K562 (cell line): ENCODE results near the gene SLC9B2. TPM values are rescaled to one million over a fixed set of nuclear protein-coding genes. Genes with fewer than 3 reads are reported as not detected.
A peak's percentile ranks its signal among the peaks of the same experiment; 100 is the strongest.

ENCODE experiments used
- ARID1B ChIP-seq: fragments of 450-650 bp; IDR thresholded peaks from 2 replicates; pipeline ENCODE4 v1.6.1; 2016; ENCODE audit warnings: antibody characterized with exemption, mild to moderate bottlenecking, inconsistent platforms
- EGR1 ChIP-seq: fragments of 450-650 bp; conservative IDR thresholded peaks from 2 replicates; pipeline ENCODE4 v1.6.1; 2017; ENCODE audit warnings: mild to moderate bottlenecking
- GABPB2 ChIP-seq: fragments of 250-450 bp; sonication (Bioruptor Pico); conservative IDR thresholded peaks from 2 replicates; pipeline ENCODE4 v1.5.1; 2021; ENCODE audit warnings: mild to moderate bottlenecking
- HEY1 ChIP-seq: fragments of 250-450 bp; sonication (Bioruptor Pico); IDR thresholded peaks from 2 replicates; pipeline ENCODE4 v1.5.0; 2020; ENCODE audit warnings: mild to moderate bottlenecking, moderate library complexity, borderline replicate concordance
- HMGXB4 ChIP-seq: sonication (generic); formaldehyde crosslinking; IDR thresholded peaks from 2 replicates; pipeline ENCODE4 v1.8.1; 2023; ENCODE audit warnings: mild to moderate bottlenecking, missing genetic modification reagents
- HNRNPUL1 ChIP-seq: fragments of 200-400 bp; formaldehyde crosslinking; IDR thresholded peaks from 2 replicates; pipeline ENCODE4 v1.6.1; 2017; ENCODE audit warnings: low read length
- MAFF ChIP-seq: IDR thresholded peaks from 2 replicates; pipeline ENCODE4 v1.6.1; 2012; ENCODE audit warnings: low read length, improper control_type of control experiment
- MECOM ChIP-seq: fragments of 250-450 bp; sonication (Bioruptor Pico); IDR thresholded peaks from 2 replicates; pipeline ENCODE4 v1.8.0; 2022; ENCODE audit warnings: inconsistent platforms
- MEIS2 ChIP-seq: fragments of 450-650 bp; IDR thresholded peaks from 2 replicates; pipeline ENCODE4 v1.6.1; 2014; ENCODE audit warnings: mild to moderate bottlenecking; ENCODE audit not compliant: partially characterized antibody
- SIN3A ChIP-seq, 2 experiments: fragments of 150-350 bp in 1 of 2; IDR thresholded peaks; 2 replicates each; pipeline ENCODE4 v1.6.1; 2011 to 2016; ENCODE audit warnings: borderline replicate concordance in 2 of 2, low read depth in 2 of 2, low read length in 2 of 2, mild to moderate bottlenecking in 2 of 2, moderate library complexity in 2 of 2; ENCODE audit not compliant: control insufficient read depth in 1 of 2
- SNIP1 ChIP-seq: fragments of 450-650 bp; IDR thresholded peaks from 2 replicates; pipeline ENCODE4 v1.7.1; 2017; ENCODE audit warnings: low read depth, mild to moderate bottlenecking
- XRCC4 ChIP-seq: IDR thresholded peaks from one replicate; pipeline ENCODE4 v1.6.1; 2011; ENCODE audit not compliant: insufficient read depth, insufficient read length; ENCODE audit errors: extremely low read depth
- ZBTB1 ChIP-seq: sonication (generic); formaldehyde crosslinking; IDR thresholded peaks from 2 replicates; pipeline ENCODE4 v1.8.1; 2023; ENCODE audit warnings: missing genetic modification reagents, low read depth, mild to moderate bottlenecking, borderline replicate concordance
- ZFX ChIP-seq: sonication (generic); formaldehyde crosslinking; IDR thresholded peaks from 2 replicates; pipeline ENCODE4 v1.8.0; 2022; ENCODE audit warnings: mild to moderate bottlenecking, missing genetic modification reagents, moderate library complexity
- ZNF354B ChIP-seq: fragments of 250-450 bp; sonication (Bioruptor Pico); IDR thresholded peaks from 2 replicates; pipeline ENCODE4 v1.4.0; 2020
- ZNF655 ChIP-seq: fragments of 250-450 bp; sonication (Bioruptor Pico); IDR thresholded peaks from 2 replicates; pipeline ENCODE4 v1.5.0; 2021
- polyA plus RNA-seq, 8 experiments: library from polyadenylated mRNA; depleted of rRNA in 4 of 8; stranded (reverse) in 5 of 8; unstranded in 3 of 8; fragments of >200 nt; fragmentation: Nextera tagmentation in 2 of 8; fragmentation: Illumina TruSeq in 1 of 8; extraction: Ambion mirVana in 2 of 8; extraction: Trizol in 1 of 8; gene quantifications; 2 replicates each; pipeline versions ENCODE4 v1.2.1 to v1.2.3, GENCODE V29; 2011 to 2014; ENCODE audit warnings: inconsistent platforms in 1 of 8, missing spikeins in 1 of 8
- total RNA-seq, 7 experiments: library from RNA; depleted of rRNA in 6 of 7; stranded (reverse); fragments of >200 nt in 6 of 7; fragmentation: Illumina TruSeq in 2 of 7; extraction: Trizol in 2 of 7; gene quantifications; 2 replicates each; pipeline versions ENCODE4 v1.2.1 to v1.2.3, GENCODE V29; 2011 to 2021; ENCODE audit warnings: low replicate concordance in 1 of 7
- TF ChIP-seq, protein P1 (sequence below): fragments of 450-650 bp; conservative IDR thresholded peaks from 2 replicates; pipeline ENCODE4 v1.6.1; 2016; ENCODE audit warnings: missing genetic modification characterization, low read depth, mild to moderate bottlenecking, control low read depth, missing compliant biosample characterization
- TF ChIP-seq, protein P2 (sequence below): sonication (generic); formaldehyde crosslinking; IDR thresholded peaks from 2 replicates; pipeline ENCODE4 v1.8.1; 2023; ENCODE audit warnings: missing genetic modification reagents, mild to moderate bottlenecking, borderline replicate concordance

Gene SLC9B2
- total and polyA plus RNA-seq, 9 of the 15 experiments (the other 6 are each of a cell fraction or from before 2014, with no cell fraction given), result 6.6 to 14.6 (median 11.4) TPM

GRCh38 chr4:103075894-103076746 lies 441 bp downstream of the SLC9B2 start (continued):
- TF ChIP-seq SIN3A (IDR thresholded peaks at IDR 0.05; ENCODE audit: borderline replicate concordance in 2 of 2, control insufficient read depth in 1 of 2, low read depth in 2 of 2, low read length in 2 of 2) (no peak), MECOM (0 out of 2 replicates have a peak, but pooled peaks have one; percentile 30), ZBTB1 (CRISPR knock-in tag) (peak; percentile 87), ZNF655 (CRISPR knock-in tag) (no peak), EGR1 (no peak), GABPB2 (CRISPR knock-in tag) (no peak), ZFX (CRISPR knock-in tag) (peak; percentile 99), ARID1B (no peak), MEIS2 (no peak), SNIP1 (no peak), HMGXB4 (peak; percentile 87; the same call in 1 of the 2 replicates), HNRNPUL1 (no peak), ZNF354B (CRISPR knock-in tag) (no peak), XRCC4 (no peak), MAFF (no peak), HEY1 (no peak)
- TF ChIP-seq, protein P1, sequence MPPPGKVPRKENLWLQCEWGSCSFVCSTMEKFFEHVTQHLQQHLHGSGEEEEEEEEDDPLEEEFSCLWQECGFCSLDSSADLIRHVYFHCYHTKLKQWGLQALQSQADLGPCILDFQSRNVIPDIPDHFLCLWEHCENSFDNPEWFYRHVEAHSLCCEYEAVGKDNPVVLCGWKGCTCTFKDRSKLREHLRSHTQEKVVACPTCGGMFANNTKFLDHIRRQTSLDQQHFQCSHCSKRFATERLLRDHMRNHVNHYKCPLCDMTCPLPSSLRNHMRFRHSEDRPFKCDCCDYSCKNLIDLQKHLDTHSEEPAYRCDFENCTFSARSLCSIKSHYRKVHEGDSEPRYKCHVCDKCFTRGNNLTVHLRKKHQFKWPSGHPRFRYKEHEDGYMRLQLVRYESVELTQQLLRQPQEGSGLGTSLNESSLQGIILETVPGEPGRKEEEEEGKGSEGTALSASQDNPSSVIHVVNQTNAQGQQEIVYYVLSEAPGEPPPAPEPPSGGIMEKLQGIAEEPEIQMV, result no peak
- TF ChIP-seq, protein P2, sequence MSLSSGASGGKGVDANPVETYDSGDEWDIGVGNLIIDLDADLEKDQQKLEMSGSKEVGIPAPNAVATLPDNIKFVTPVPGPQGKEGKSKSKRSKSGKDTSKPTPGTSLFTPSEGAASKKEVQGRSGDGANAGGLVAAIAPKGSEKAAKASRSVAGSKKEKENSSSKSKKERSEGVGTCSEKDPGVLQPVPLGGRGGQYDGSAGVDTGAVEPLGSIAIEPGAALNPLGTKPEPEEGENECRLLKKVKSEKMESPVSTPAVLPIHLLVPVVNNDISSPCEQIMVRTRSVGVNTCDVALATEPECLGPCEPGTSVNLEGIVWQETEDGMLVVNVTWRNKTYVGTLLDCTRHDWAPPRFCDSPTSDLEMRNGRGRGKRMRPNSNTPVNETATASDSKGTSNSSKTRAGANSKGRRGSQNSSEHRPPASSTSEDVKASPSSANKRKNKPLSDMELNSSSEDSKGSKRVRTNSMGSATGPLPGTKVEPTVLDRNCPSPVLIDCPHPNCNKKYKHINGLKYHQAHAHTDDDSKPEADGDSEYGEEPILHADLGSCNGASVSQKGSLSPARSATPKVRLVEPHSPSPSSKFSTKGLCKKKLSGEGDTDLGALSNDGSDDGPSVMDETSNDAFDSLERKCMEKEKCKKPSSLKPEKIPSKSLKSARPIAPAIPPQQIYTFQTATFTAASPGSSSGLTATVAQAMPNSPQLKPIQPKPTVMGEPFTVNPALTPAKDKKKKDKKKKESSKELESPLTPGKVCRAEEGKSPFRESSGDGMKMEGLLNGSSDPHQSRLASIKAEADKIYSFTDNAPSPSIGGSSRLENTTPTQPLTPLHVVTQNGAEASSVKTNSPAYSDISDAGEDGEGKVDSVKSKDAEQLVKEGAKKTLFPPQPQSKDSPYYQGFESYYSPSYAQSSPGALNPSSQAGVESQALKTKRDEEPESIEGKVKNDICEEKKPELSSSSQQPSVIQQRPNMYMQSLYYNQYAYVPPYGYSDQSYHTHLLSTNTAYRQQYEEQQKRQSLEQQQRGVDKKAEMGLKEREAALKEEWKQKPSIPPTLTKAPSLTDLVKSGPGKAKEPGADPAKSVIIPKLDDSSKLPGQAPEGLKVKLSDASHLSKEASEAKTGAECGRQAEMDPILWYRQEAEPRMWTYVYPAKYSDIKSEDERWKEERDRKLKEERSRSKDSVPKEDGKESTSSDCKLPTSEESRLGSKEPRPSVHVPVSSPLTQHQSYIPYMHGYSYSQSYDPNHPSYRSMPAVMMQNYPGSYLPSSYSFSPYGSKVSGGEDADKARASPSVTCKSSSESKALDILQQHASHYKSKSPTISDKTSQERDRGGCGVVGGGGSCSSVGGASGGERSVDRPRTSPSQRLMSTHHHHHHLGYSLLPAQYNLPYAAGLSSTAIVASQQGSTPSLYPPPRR, result no peak
